GM23338 (cell line): ENCODE data around the gene HGFAC. TPM values are rescaled to one million over a fixed set of nuclear protein-coding genes. Genes with fewer than 3 reads are reported as not detected.

ENCODE experiments used
- ATAC-seq: fragments of 200-7000 bp; cut with Tn5 transposase; 3 replicates; pipeline ENCODE4 v1.9.1; 2020
- DNase-seq: peaks from one replicate; pipeline ENCODE4 v3.0.0-alpha.2; 2015; ENCODE audit warnings: low spot score
- H2AFZ ChIP-seq: fragments of 200-600 bp; sonication (generic); 2 replicates; pipeline ENCODE4 v1.8.0; 2016; ENCODE audit warnings: antibody characterized with exemption, mild to moderate bottlenecking, moderate library complexity
- H3F3A ChIP-seq: fragments of 200-600 bp; sonication (generic); replicated peaks from 2 replicates; pipeline ENCODE4 v1.8.0; 2017; ENCODE audit warnings: antibody characterized with exemption, mixed run types, low read depth
- H3K27ac ChIP-seq: fragments of 200-600 bp; sonication (generic); 2 replicates; pipeline ENCODE4 v1.6.1; 2016; ENCODE audit warnings: low read depth
- H3K27me3 ChIP-seq: fragments of 200-600 bp; sonication (generic); 2 replicates; pipeline ENCODE4 v1.8.0; 2016; ENCODE audit warnings: mild to moderate bottlenecking, mixed run types, moderate library complexity; ENCODE audit not compliant: insufficient read depth
- H3K36me3 ChIP-seq: fragments of 200-600 bp; sonication (generic); 2 replicates; pipeline ENCODE4 v1.8.0; 2016; ENCODE audit warnings: mild to moderate bottlenecking; ENCODE audit not compliant: insufficient read depth
- H3K4me1 ChIP-seq: fragments of 200-600 bp; sonication (generic); 2 replicates; pipeline ENCODE4 v1.8.0; 2016; ENCODE audit warnings: mild to moderate bottlenecking, moderate library complexity; ENCODE audit not compliant: insufficient read depth
- H3K4me2 ChIP-seq: fragments of 200-600 bp; sonication (generic); 2 replicates; pipeline ENCODE4 v1.7.1; 2017; ENCODE audit warnings: mixed run types
- H3K4me3 ChIP-seq: fragments of 200-600 bp; sonication (generic); 2 replicates; pipeline ENCODE4 v1.6.1; 2016; ENCODE audit warnings: mixed run types
- H3K79me2 ChIP-seq: fragments of 200-600 bp; sonication (generic); replicated peaks from 2 replicates; pipeline ENCODE4 v1.8.0; 2017; ENCODE audit warnings: mild to moderate bottlenecking; ENCODE audit not compliant: insufficient read depth
- H3K9me2 ChIP-seq: fragments of 200-600 bp; sonication (generic); 2 replicates; pipeline ENCODE4 v1.8.0; 2017; ENCODE audit not compliant: insufficient read depth
- H4K20me1 ChIP-seq: fragments of 200-600 bp; sonication (generic); replicated peaks from 2 replicates; pipeline ENCODE4 v1.8.0; 2017; ENCODE audit warnings: mild to moderate bottlenecking; ENCODE audit not compliant: insufficient read depth
- H3K27ac Mint-ChIP-seq: 2 replicates; pipeline ENCODE4 v1.8.0; 2020; ENCODE audit warnings: inconsistent platforms, mild to moderate bottlenecking, moderate library complexity, mixed read lengths
- H3K27me3 Mint-ChIP-seq: 3 replicates; pipeline ENCODE4 v1.8.0; 2022; ENCODE audit warnings: low read depth, mild to moderate bottlenecking, moderate library complexity, mixed read lengths, inconsistent platforms; ENCODE audit not compliant: insufficient read depth, poor library complexity
- H3K36me3 Mint-ChIP-seq: 3 replicates; pipeline ENCODE4 v1.8.0; 2021; ENCODE audit warnings: low read depth, mild to moderate bottlenecking, inconsistent platforms, moderate library complexity, mixed read lengths
- H3K4me1 Mint-ChIP-seq: 3 replicates; pipeline ENCODE4 v1.8.0; 2020; ENCODE audit warnings: mild to moderate bottlenecking, inconsistent platforms, mixed read lengths
- H3K4me3 Mint-ChIP-seq: 3 replicates; pipeline ENCODE4 v1.8.0; 2021; ENCODE audit warnings: moderate library complexity, mild to moderate bottlenecking, inconsistent platforms, mixed read lengths
- H3K9me3 Mint-ChIP-seq: 3 replicates; pipeline ENCODE4 v1.8.0; 2020; ENCODE audit warnings: moderate library complexity, mild to moderate bottlenecking, inconsistent platforms, mixed read lengths
- CREB1 ChIP-seq: fragments of 250-450 bp; sonication (Bioruptor Pico); IDR thresholded peaks from 2 replicates; pipeline ENCODE4 v1.5.0; 2020; ENCODE audit warnings: low read depth, mild to moderate bottlenecking, moderate library complexity
- EZH2phosphoT487 ChIP-seq: fragments of 200-600 bp; sonication (generic); IDR thresholded peaks from one replicate; pipeline ENCODE4 v1.8.1; 2018; ENCODE audit warnings: antibody characterized with exemption; ENCODE audit not compliant: unreplicated experiment
- JUNB ChIP-seq: IDR thresholded peaks from one replicate; pipeline ENCODE4 v1.6.1; 2016; ENCODE audit warnings: antibody characterized with exemption; ENCODE audit not compliant: unreplicated experiment
- NANOG ChIP-seq: IDR thresholded peaks from 2 replicates; pipeline ENCODE4 v1.6.1; 2016; ENCODE audit warnings: antibody characterized with exemption, borderline replicate concordance
- POLR2AphosphoS5 ChIP-seq: IDR thresholded peaks from 2 replicates; pipeline ENCODE4 v1.6.1; 2016; ENCODE audit warnings: antibody characterized with exemption, low read depth
- STAT1 ChIP-seq: IDR thresholded peaks from one replicate; pipeline ENCODE4 v1.6.1; 2016; ENCODE audit warnings: antibody characterized with exemption; ENCODE audit not compliant: unreplicated experiment
- ZNF331 ChIP-seq: fragments of 250-450 bp; sonication (Bioruptor Pico); IDR thresholded peaks from 2 replicates; pipeline ENCODE4 v1.5.0; 2020; ENCODE audit warnings: low read depth, mild to moderate bottlenecking, moderate library complexity
- polyA plus RNA-seq: library from polyadenylated mRNA; unstranded; fragments of >200 nt; fragmentation: Nextera tagmentation; extraction: Ambion mirVana; gene quantifications from 2 replicates; pipeline ENCODE4 v1.2.1, GENCODE V29; 2016
- total RNA-seq: library from RNA; depleted of rRNA; stranded (reverse); fragments of >200 nt; shearing (Covaris generic); gene quantifications from 2 replicates; pipeline ENCODE4 v1.2.3, GENCODE V29; 2014
- TF ChIP-seq, protein P1 (sequence below): IDR thresholded peaks from one replicate; pipeline ENCODE4 v1.6.1; 2018; ENCODE audit warnings: antibody characterized with exemption; ENCODE audit not compliant: unreplicated experiment
- TF ChIP-seq, protein P2 (sequence below): IDR thresholded peaks from 2 replicates; pipeline ENCODE4 v1.6.1; 2016; ENCODE audit warnings: antibody characterized with exemption
- TF ChIP-seq, protein P3 (sequence below), 2 experiments: fragments of 200-600 bp in 1 of 2; sonication (generic) in 1 of 2; conservative IDR thresholded peaks; 2 replicates each; pipeline versions ENCODE4 v1.5.1 to v1.6.1; 2016 to 2017; ENCODE audit warnings: antibody characterized with exemption in 2 of 2, low read depth in 2 of 2, mild to moderate bottlenecking in 2 of 2, moderate library complexity in 1 of 2

Gene HGFAC
- total and polyA plus RNA-seq, 2 experiments from 2014 or later = 0.94 TPM; not detected in 1

DNA sequence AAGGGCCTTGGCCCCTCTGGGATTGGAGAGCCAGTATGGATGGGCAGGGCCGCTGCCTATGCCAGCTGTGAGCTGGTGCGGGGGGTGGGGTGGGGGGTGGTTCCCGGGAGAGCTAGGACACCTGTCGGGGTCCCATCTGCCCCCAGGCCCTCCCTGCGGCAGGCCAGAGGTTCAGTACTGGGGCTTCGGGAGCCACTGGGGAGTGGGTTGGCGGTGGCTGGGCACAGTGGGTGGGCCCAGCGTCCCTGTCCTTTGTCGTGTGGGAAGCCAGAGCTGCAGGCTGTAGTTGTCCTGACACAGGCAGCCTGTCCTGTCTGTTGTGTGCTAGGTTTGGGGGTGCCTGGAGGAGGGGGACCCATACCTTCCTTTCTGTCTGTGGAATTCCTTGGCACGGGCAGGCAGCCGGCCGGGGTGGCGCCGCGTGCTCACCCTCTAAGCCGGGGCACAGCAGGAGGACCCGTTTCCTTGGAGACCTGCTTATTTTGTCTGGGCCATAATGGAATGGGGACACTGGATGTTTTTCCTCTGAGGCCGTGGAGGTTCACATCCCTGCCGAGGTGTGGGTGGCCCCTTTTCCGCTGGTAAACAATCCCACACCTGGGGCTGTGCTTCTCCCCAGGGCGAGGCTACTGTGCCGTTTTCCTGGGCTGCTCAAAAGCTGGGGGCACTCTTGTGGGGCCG is 36.1 kb downstream of the HGFAC start:
- no peaks in the 10 kb centered on the region for H3K36me3 ChIP-seq
- peaks cover 53% of the 10 kb centered on the region for H3K27me3 ChIP-seq
- peaks cover 21% of the 10 kb centered on the region for H3K4me1 ChIP-seq
- Mint-ChIP-seq H3K36me3 (no peaks in the 10 kb centered on the region), H3K27ac (no peak overlapping the region), H3K9me3 (no peaks in the 10 kb centered on the region), H3K4me3 (no peak overlapping the region), H3K27me3 (peaks cover 71% of the 10 kb centered on the region), H3K4me1 (peaks cover 17% of the 10 kb centered on the region)
- H3K79me2 ChIP-seq = no peaks in the 10 kb centered on the region
- ATAC-seq = no peak
- H2AFZ ChIP-seq = no peak overlapping the region
- DNase-seq = no peak
- H4K20me1 ChIP-seq = no peaks in the 10 kb centered on the region; the same call in 1 of the 2 replicates
- H3K4me2 ChIP-seq = no peak overlapping the region
- no peaks in the 10 kb centered on the region for H3K9me2 ChIP-seq
- H3K4me3 ChIP-seq = no peak overlapping the region
- no peak overlapping the region for H3K27ac ChIP-seq
- peaks cover 4% of the 10 kb centered on the region; the same call in 1 of the 2 replicates for H3F3A ChIP-seq
- no peak for TF ChIP-seq EZH2phosphoT487
- TF ChIP-seq NANOG = no peak
- TF ChIP-seq STAT1 = no peak
- TF ChIP-seq, protein P1, sequence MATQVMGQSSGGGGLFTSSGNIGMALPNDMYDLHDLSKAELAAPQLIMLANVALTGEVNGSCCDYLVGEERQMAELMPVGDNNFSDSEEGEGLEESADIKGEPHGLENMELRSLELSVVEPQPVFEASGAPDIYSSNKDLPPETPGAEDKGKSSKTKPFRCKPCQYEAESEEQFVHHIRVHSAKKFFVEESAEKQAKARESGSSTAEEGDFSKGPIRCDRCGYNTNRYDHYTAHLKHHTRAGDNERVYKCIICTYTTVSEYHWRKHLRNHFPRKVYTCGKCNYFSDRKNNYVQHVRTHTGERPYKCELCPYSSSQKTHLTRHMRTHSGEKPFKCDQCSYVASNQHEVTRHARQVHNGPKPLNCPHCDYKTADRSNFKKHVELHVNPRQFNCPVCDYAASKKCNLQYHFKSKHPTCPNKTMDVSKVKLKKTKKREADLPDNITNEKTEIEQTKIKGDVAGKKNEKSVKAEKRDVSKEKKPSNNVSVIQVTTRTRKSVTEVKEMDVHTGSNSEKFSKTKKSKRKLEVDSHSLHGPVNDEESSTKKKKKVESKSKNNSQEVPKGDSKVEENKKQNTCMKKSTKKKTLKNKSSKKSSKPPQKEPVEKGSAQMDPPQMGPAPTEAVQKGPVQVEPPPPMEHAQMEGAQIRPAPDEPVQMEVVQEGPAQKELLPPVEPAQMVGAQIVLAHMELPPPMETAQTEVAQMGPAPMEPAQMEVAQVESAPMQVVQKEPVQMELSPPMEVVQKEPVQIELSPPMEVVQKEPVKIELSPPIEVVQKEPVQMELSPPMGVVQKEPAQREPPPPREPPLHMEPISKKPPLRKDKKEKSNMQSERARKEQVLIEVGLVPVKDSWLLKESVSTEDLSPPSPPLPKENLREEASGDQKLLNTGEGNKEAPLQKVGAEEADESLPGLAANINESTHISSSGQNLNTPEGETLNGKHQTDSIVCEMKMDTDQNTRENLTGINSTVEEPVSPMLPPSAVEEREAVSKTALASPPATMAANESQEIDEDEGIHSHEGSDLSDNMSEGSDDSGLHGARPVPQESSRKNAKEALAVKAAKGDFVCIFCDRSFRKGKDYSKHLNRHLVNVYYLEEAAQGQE = no peak
- TF ChIP-seq, protein P2, sequence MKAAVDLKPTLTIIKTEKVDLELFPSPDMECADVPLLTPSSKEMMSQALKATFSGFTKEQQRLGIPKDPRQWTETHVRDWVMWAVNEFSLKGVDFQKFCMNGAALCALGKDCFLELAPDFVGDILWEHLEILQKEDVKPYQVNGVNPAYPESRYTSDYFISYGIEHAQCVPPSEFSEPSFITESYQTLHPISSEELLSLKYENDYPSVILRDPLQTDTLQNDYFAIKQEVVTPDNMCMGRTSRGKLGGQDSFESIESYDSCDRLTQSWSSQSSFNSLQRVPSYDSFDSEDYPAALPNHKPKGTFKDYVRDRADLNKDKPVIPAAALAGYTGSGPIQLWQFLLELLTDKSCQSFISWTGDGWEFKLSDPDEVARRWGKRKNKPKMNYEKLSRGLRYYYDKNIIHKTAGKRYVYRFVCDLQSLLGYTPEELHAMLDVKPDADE = no peak
- TF ChIP-seq POLR2AphosphoS5 = no peak

DNA sequence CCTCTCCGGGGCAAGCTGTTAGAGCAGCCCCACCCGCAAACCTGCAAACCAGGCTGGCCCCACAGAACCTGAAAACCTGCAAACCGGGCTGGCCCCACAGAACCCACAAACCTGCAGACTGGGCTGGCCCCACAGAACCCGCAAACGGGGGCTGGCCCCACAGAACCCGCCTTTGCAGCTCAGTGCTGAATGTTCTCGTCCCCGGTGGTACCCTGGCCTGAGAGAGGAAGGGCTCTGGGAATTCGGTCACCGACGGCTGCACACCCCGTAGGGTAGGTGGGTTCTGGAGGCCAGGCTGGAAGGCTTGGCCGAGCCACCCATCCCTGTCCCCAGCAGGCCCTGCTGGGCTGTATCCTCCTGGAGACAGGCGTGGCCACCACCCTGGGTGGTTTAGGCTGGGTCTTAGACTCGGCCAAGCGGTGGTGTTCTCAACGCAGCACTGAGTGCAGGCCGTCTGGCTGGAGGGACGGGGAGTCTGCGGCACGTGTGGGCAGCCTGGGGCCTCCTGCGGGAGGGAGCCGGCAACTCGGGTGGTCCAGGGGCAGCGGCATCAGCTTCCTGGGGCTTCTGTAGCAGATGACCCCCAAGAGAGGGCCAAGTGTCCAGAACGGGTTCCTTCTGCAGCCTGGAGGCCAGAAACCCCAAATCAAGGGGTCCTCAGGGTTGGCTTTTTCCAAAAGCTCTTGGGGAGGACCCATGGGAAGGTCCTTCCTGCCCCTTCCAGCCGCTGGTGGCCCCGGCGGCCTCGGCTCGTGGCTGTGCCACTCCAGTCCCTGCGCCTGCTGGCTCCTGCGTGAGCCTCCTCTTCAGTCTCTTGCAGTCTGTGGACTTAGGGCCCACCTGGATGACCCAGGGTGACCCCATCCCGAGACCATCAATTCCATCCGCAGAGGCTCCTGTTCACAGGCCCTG is 36.9 kb downstream of the HGFAC start:
- H3K4me1 ChIP-seq = peaks cover 21% of the 10 kb centered on the region
- H3K4me3 ChIP-seq = no peak overlapping the region
- no peak for DNase-seq
- ATAC-seq = no peak
- H3K9me3 Mint-ChIP-seq = no peaks in the 10 kb centered on the region
- H3F3A ChIP-seq = peaks cover 4% of the 10 kb centered on the region; the same call in 1 of the 2 replicates
- peaks cover 14% of the 10 kb centered on the region for H3K4me1 Mint-ChIP-seq
- no peaks in the 10 kb centered on the region; the same call in 1 of the 2 replicates for H4K20me1 ChIP-seq
- no peaks in the 10 kb centered on the region for H3K36me3 Mint-ChIP-seq
- H3K27ac Mint-ChIP-seq = no peak overlapping the region
- peaks cover 63% of the 10 kb centered on the region for H3K27me3 Mint-ChIP-seq
- peaks cover 59% of the 10 kb centered on the region for H3K27me3 ChIP-seq
- no peak overlapping the region for H2AFZ ChIP-seq
- H3K79me2 ChIP-seq = no peaks in the 10 kb centered on the region
- H3K36me3 ChIP-seq = no peaks in the 10 kb centered on the region
- H3K9me2 ChIP-seq = no peaks in the 10 kb centered on the region
- H3K4me2 ChIP-seq = no peak overlapping the region
- H3K27ac ChIP-seq = no peak overlapping the region
- H3K4me3 Mint-ChIP-seq = no peak overlapping the region
- no peak for TF ChIP-seq STAT1
- TF ChIP-seq ZNF331 (CRISPR knock-in tag) = no peak
- TF ChIP-seq, protein P2 = no peak
- TF ChIP-seq, protein P3, sequence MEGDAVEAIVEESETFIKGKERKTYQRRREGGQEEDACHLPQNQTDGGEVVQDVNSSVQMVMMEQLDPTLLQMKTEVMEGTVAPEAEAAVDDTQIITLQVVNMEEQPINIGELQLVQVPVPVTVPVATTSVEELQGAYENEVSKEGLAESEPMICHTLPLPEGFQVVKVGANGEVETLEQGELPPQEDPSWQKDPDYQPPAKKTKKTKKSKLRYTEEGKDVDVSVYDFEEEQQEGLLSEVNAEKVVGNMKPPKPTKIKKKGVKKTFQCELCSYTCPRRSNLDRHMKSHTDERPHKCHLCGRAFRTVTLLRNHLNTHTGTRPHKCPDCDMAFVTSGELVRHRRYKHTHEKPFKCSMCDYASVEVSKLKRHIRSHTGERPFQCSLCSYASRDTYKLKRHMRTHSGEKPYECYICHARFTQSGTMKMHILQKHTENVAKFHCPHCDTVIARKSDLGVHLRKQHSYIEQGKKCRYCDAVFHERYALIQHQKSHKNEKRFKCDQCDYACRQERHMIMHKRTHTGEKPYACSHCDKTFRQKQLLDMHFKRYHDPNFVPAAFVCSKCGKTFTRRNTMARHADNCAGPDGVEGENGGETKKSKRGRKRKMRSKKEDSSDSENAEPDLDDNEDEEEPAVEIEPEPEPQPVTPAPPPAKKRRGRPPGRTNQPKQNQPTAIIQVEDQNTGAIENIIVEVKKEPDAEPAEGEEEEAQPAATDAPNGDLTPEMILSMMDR (conservative IDR thresholded peaks at IDR 0.05; ENCODE audit: low read depth in 2 of 2) = no peak
- no peak for TF ChIP-seq EZH2phosphoT487
- TF ChIP-seq, protein P1 = no peak
- TF ChIP-seq CREB1 = no peak
- TF ChIP-seq JUNB = no peak
